ENCODE results near the gene RRP15. TPM values are rescaled to one million over a fixed set of nuclear protein-coding genes. Genes with fewer than 3 reads are reported as not detected.

Gene RRP15
- total RNA-seq, 1 experiment from 2014 or later, result 25.5 TPM

DNA sequence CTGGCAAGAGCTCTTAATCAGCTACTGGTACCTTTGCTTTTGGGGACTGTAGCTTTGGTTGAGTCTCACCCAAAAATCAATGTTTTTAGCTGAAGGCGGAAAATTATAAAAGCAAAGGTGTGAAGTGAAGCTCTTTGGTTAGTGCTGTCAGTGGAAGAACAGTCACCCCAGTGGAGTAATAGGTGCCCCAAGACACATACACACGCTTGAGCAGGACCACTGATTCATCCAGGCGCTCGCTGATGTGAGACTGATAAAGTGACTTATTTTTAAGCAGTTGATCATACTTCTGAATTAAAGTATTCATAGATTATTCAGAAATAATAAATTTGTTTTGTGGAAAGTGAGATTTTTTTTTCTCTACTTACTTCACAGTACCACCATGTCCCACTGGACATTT, 97.2 kb downstream of the RRP15 start:
- RAD21 ChIA-PET (ENCODE audit: low non-redundant PET in 1 of 2, low total read pairs in 2 of 2, uncharacterized antibody in 2 of 2, unreplicated experiment in 2 of 2), result no interaction called here
- TF ChIP-seq, protein P1, sequence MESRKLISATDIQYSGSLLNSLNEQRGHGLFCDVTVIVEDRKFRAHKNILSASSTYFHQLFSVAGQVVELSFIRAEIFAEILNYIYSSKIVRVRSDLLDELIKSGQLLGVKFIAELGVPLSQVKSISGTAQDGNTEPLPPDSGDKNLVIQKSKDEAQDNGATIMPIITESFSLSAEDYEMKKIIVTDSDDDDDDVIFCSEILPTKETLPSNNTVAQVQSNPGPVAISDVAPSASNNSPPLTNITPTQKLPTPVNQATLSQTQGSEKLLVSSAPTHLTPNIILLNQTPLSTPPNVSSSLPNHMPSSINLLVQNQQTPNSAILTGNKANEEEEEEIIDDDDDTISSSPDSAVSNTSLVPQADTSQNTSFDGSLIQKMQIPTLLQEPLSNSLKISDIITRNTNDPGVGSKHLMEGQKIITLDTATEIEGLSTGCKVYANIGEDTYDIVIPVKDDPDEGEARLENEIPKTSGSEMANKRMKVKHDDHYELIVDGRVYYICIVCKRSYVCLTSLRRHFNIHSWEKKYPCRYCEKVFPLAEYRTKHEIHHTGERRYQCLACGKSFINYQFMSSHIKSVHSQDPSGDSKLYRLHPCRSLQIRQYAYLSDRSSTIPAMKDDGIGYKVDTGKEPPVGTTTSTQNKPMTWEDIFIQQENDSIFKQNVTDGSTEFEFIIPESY (IDR thresholded peaks at IDR 0.05; ENCODE audit: extremely low read depth, insufficient replicate concordance, low read length), result no peak
- TF ChIP-seq JUND (IDR thresholded peaks at IDR 0.05), result no peak
- TF ChIP-seq POLR2A (IDR thresholded peaks at IDR 0.05; ENCODE audit: borderline replicate concordance, extremely low read depth, insufficient read depth, insufficient read length), result no peak
- TF ChIP-seq SRF (IDR thresholded peaks at IDR 0.05; ENCODE audit: low read depth), result no peak
- no peak for TF ChIP-seq ZNF274 (IDR thresholded peaks at IDR 0.05; ENCODE audit: low read depth, low read length)
- TF ChIP-seq POLR2AphosphoS5 (IDR thresholded peaks at IDR 0.05; ENCODE audit: low read depth, low read length), result no peak
- TF ChIP-seq ZFX (IDR thresholded peaks at IDR 0.05), result no peak
- TF ChIP-seq, protein P2, sequence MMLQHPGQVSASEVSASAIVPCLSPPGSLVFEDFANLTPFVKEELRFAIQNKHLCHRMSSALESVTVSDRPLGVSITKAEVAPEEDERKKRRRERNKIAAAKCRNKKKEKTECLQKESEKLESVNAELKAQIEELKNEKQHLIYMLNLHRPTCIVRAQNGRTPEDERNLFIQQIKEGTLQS (IDR thresholded peaks at IDR 0.05), result no peak
- no peak for TF ChIP-seq SIN3A (IDR thresholded peaks at IDR 0.05; ENCODE audit: low read depth)
- no peak for TF ChIP-seq SP1 (IDR thresholded peaks at IDR 0.05; ENCODE audit: low read depth)
- intact Hi-C loops (cut with micrococcal nuclease), result no loop called here
- Histone ChIP-seq H3K9ac (ENCODE audit: low read length) (no peak overlapping the region), H3K79me2 (ENCODE audit: insufficient read depth, low read length) (no peaks in the 10 kb centered on the region), H3K4me3 (replicated peaks in 1 of 2; ENCODE audit: low read depth in 1 of 2, low read length in 2 of 2) (no peak overlapping the region), H3K9me3 (ENCODE audit: control insufficient read depth in 1 of 2, insufficient read depth in 1 of 2, low read depth in 1 of 2, low read length in 2 of 2) (no peaks in the 10 kb centered on the region), H3K4me2 (ENCODE audit: low read length) (no peak overlapping the region), H3K9me2 (ENCODE audit: insufficient read depth) (no peaks in the 10 kb centered on the region), H4K20me1 (ENCODE audit: insufficient read depth) (no peaks in the 10 kb centered on the region; the same call in 1 of the 2 replicates), H3K27ac (ENCODE audit: low read depth, low read length) (no peak overlapping the region), H3K27me3 (ENCODE audit: insufficient read depth, low read length) (no peaks in the 10 kb centered on the region; the same call in 1 of the 2 replicates), H3K36me3 (ENCODE audit: control insufficient read depth in 1 of 2, insufficient read depth in 2 of 2, low read length in 2 of 2) (no peaks in the 10 kb centered on the region), H3K4me1 (ENCODE audit: control insufficient read depth in 1 of 2, insufficient read depth in 2 of 2, low read length in 2 of 2) (peaks cover 19 to 32% of the 10 kb centered on the region in 2 experiments), H2AFZ (ENCODE audit: low read depth, low read length, poor library complexity, severe bottlenecking) (no peak overlapping the region)
- no peak for DNase-seq (ENCODE audit: low read depth, low spot score)
- POLR2A ChIA-PET, result no interaction called here
- CTCF ChIA-PET, result no interaction called here
- no peak for ATAC-seq
- no TSS peak for BruUV-seq (replicated peaks)
